Upper lobe of left lung (tissue), 6 donors: ENCODE data around the gene EVL. TPM values are rescaled to one million over a fixed set of nuclear protein-coding genes. Genes with fewer than 3 reads are reported as not detected.

Experiments used
- ATAC-seq, 2 donors: fragments of 200-7000 bp; cut with Tn5 transposase; one replicate each; pipeline ENCODE4 v1.9.1; 2022; ENCODE audit warnings: mild to moderate bottlenecking in 2 of 2, moderate library complexity in 2 of 2; ENCODE audit not compliant: low FRiP score in 2 of 2
- DNase-seq, 2 donors: peaks; one replicate each; pipeline ENCODE4 v3.0.0-alpha.2; 2019 to 2020
- H3K27ac ChIP-seq, 4 donors: fragments of 200-600 bp; sonication (generic); one replicate each; pipeline ENCODE4 v1.5.1; 2016 to 2019
- H3K27me3 ChIP-seq, 4 donors: fragments of 200-600 bp; sonication (generic); one replicate each; pipeline ENCODE4 v1.5.1; 2017 to 2019
- H3K36me3 ChIP-seq, 4 donors: fragments of 200-600 bp; sonication (generic); one replicate each; pipeline ENCODE4 v1.5.1; 2016 to 2019
- H3K4me1 ChIP-seq, 4 donors: fragments of 200-600 bp; sonication (generic); one replicate each; pipeline ENCODE4 v1.5.1; 2018 to 2019
- H3K4me3 ChIP-seq, 4 donors: fragments of 200-600 bp; sonication (generic); one replicate each; pipeline ENCODE4 v1.5.1; 2017 to 2019; ENCODE audit warnings: mild to moderate bottlenecking in 2 of 4, moderate library complexity in 1 of 4
- H3K9me3 ChIP-seq, 4 donors: fragments of 200-600 bp; sonication (generic); one replicate each; pipeline ENCODE4 v1.5.1; 2018 to 2019
- CTCF ChIP-seq, 6 experiments: fragments of 450-650 bp in 4 of 6; fragments of 200-600 bp in 2 of 6; sonication (generic) in 2 of 6; IDR thresholded peaks; one replicate each; pipeline ENCODE4 v1.5.1; 2016 to 2019; ENCODE audit warnings: antibody characterized with exemption in 6 of 6
- EP300 ChIP-seq, 4 donors: sonication (generic); formaldehyde crosslinking; IDR thresholded peaks; one replicate each; pipeline ENCODE4 v1.5.1; 2017; ENCODE audit warnings: antibody characterized with exemption in 4 of 4, control low read depth in 2 of 4
- POLR2A ChIP-seq, 4 donors: fragments of 450-650 bp; IDR thresholded peaks; one replicate each; pipeline ENCODE4 v1.5.1; 2016 to 2017; ENCODE audit warnings: antibody characterized with exemption in 4 of 4, mild to moderate bottlenecking in 2 of 4
- POLR2AphosphoS5 ChIP-seq, 2 donors: sonication (generic); formaldehyde crosslinking; IDR thresholded peaks; one replicate each; pipeline ENCODE4 v1.5.1; 2017; ENCODE audit warnings: antibody characterized with exemption in 2 of 2
- WGBS, 2 donors: methylation state at CpG; one replicate each; pipeline ENCODE4 v1.1.5; 2017 to 2018; 5-methylcytosine and 5-hydroxymethylcytosine counted together
- total RNA-seq, 6 donors: library from RNA; depleted of rRNA in 4 of 6; stranded (reverse); fragments of >200 nt in 4 of 6; gene quantifications; one replicate each; pipeline versions ENCODE4 v1.1.0 to v1.2.1, GENCODE V29; 2016 to 2021
- donor health status: DM: no; HTN: no; CAD: no; lungs with moderate emphysema.
- donor health status: DM: no; HTN: yes; CAD: no; lungs with severe emphysema.

Gene EVL
- total RNA-seq, 6 donors from 2014 or later = 69.6 to 222 (median 140) TPM

GRCh38 chr14:100188392-100189030 lies 123.3 kb downstream of the EVL start:
- no peaks in the 10 kb centered on the region for H3K27me3 ChIP-seq
- ATAC-seq = no peak
- H3K4me1 ChIP-seq = peaks cover 12 to 18% (median 16%) of the 10 kb centered on the region in 4 donors
- H3K36me3 ChIP-seq = no peaks in the 10 kb centered on the region
- no peaks in the 10 kb centered on the region for H3K9me3 ChIP-seq
- no peak for TF ChIP-seq EP300 (IDR thresholded peaks at IDR 0.05)
- TF ChIP-seq CTCF (IDR thresholded peaks at IDR 0.05) = no peak
- no peak for TF ChIP-seq POLR2A (IDR thresholded peaks at IDR 0.05)
- TF ChIP-seq POLR2AphosphoS5 (IDR thresholded peaks at IDR 0.05) = no peak
- peak in 1 of 2 donors; percentile 63 for DNase-seq
- no peak overlapping the region for H3K4me3 ChIP-seq
- 91 to 96% methylated on average over 8 to 12 of the region's 12 CpGs for WGBS, 2 donors
- H3K27ac ChIP-seq = no peak overlapping the region

- ATAC-seq (no peak), DNase-seq (no peak)
- Histone ChIP-seq H3K36me3 (no peaks in the 10 kb centered on the region), H3K27ac (no peak overlapping the region), H3K4me3 (no peak overlapping the region), H3K9me3 (no peaks in the 10 kb centered on the region), H3K4me1 (peaks cover 12 to 20% (median 16%) of the 10 kb centered on the region in 4 donors), H3K27me3 (no peaks in the 10 kb centered on the region)
- TF ChIP-seq POLR2AphosphoS5 (IDR thresholded peaks at IDR 0.05) (no peak), POLR2A (IDR thresholded peaks at IDR 0.05) (no peak), CTCF (IDR thresholded peaks at IDR 0.05) (no peak), EP300 (IDR thresholded peaks at IDR 0.05) (no peak)
- 92 to 100% methylated on average over 1 of the region's 1 CpG for WGBS, 2 donors
Observed at GRCh38 chr14:100190126-100190525, 124.9 kb downstream of the EVL start.

GRCh38 chr14:100191584-100192249 lies 126.5 kb downstream of the EVL start:
- no peak for DNase-seq
- WGBS, 2 donors = 70 to 71% methylated on average over 14 of the region's 14 CpGs
- TF ChIP-seq POLR2AphosphoS5 (IDR thresholded peaks at IDR 0.05) (no peak), POLR2A (IDR thresholded peaks at IDR 0.05) (no peak), EP300 (IDR thresholded peaks at IDR 0.05) (no peak), CTCF (IDR thresholded peaks at IDR 0.05) (no peak)
- H3K27ac ChIP-seq = peak overlapping the region; percentile 84 to 94 (median 92)
- H3K27me3 ChIP-seq = no peaks in the 10 kb centered on the region
- H3K36me3 ChIP-seq = no peaks in the 10 kb centered on the region
- ATAC-seq = no peak
- peak overlapping the region in 1 of 4 donors; percentile 53 for H3K4me3 ChIP-seq
- H3K9me3 ChIP-seq = no peaks in the 10 kb centered on the region
- H3K4me1 ChIP-seq = peaks cover 12 to 20% (median 16%) of the 10 kb centered on the region in 4 donors

GRCh38 chr14:100192250-100192671 lies 127.0 kb downstream of the EVL start:
- DNase-seq = peak in 1 of 2 donors; percentile 77
- Histone ChIP-seq H3K27ac (peak overlapping the region; percentile 84 to 94 (median 92)), H3K9me3 (no peaks in the 10 kb centered on the region), H3K27me3 (no peaks in the 10 kb centered on the region), H3K4me1 (peaks cover 12 to 20% (median 16%) of the 10 kb centered on the region in 4 donors), H3K36me3 (no peaks in the 10 kb centered on the region), H3K4me3 (peak overlapping the region in 3 of 4 donors; percentile 36 to 54 (median 53))
- TF ChIP-seq CTCF (IDR thresholded peaks at IDR 0.05) = no peak
- TF ChIP-seq POLR2A (IDR thresholded peaks at IDR 0.05) = no peak
- no peak for TF ChIP-seq EP300 (IDR thresholded peaks at IDR 0.05)
- no peak for TF ChIP-seq POLR2AphosphoS5 (IDR thresholded peaks at IDR 0.05)
- ATAC-seq = peak in 1 of 2 donors; percentile 2
- 49 to 53% methylated on average over 10 to 21 of the region's 21 CpGs for WGBS, 2 donors
